Right atrium auricular region (tissue), 2 donors: Measurements from ENCODE around the gene ETFA. TPM values are rescaled to one million over a fixed set of nuclear protein-coding genes. Genes with fewer than 3 reads are reported as not detected.

ENCODE experiments used
- DNase-seq: peaks from one replicate; pipeline ENCODE4 v3.0.0-alpha.2; 2019; ENCODE audit warnings: low spot score
- H3K27ac ChIP-seq, 2 donors: fragments of 200-600 bp; sonication (generic); 1 replicate in 1 of 2; 2 replicates in 1 of 2; pipeline ENCODE4 v1.5.1; 2016 to 2019
- H3K27me3 ChIP-seq, 2 donors: fragments of 200-600 bp; sonication (generic); one replicate each; pipeline versions ENCODE4 v1.5.1 to v1.6.0; 2017 to 2019
- H3K36me3 ChIP-seq: fragments of 200-600 bp; sonication (generic); one replicate; pipeline ENCODE4 v1.5.1; 2016
- H3K4me1 ChIP-seq, 2 donors: fragments of 200-600 bp; sonication (generic); one replicate each; pipeline versions ENCODE4 v1.5.1 to v1.6.0; 2017 to 2019
- H3K4me3 ChIP-seq, 2 donors: fragments of 200-600 bp; sonication (generic); 1 replicate in 1 of 2; 2 replicates in 1 of 2; pipeline ENCODE4 v1.5.1; 2017 to 2019; ENCODE audit warnings: mild to moderate bottlenecking in 1 of 2, moderate library complexity in 1 of 2
- H3K9me3 ChIP-seq, 2 donors: fragments of 200-600 bp; sonication (generic); one replicate each; pipeline ENCODE4 v1.5.1; 2019
- CTCF ChIP-seq, 2 donors: fragments of 200-600 bp; sonication (generic); IDR thresholded peaks; one replicate each; pipeline ENCODE4 v1.5.1; 2019; ENCODE audit warnings: antibody characterized with exemption in 2 of 2
- total RNA-seq, 2 donors: library from RNA; depleted of rRNA; stranded (reverse); fragments of >200 nt; gene quantifications; one replicate each; pipeline ENCODE4 v1.1.0, GENCODE V29; 2016

The ETFA gene
- total RNA-seq, 2 donors from 2014 or later: 109 to 186 TPM

DNA sequence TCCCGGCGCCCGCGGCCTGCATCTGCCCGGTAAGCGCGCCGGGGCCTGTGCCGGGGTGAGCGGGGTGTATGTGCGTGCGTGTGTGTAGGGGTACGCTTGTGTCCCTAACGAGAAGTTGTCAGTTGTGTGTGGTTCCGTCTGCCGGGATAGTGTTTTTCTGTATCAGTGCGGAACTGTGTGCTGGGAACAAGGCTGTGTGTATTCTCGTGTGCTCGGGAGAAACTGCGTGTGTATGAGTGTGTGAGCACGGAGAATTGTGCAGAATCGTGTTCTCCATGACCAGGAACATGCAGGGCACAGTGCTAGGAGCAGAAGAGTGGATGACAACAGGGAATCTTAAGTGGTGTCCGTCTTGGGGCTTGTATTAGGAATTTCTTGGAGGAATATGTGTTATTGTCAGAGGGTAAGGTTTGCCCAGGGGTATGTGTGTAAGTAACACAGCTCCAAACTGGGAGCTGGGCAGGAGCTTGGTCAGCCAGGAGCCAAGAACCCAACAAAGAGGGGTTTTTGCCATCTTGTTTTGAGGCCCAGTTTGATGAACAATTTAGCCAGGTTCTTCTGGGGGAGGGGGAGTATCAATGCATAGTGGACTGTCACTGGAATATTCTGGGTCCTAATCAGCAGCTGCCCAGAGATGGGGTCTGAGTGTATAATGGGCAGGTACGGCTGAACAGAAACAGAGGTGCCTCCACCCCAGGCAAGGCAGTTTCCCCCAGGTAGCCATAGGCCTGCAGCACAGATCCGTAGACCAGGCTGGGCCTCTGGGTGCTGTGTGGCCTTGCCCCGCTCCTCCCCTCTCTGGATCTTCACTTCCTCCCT lies 27.4 kb upstream of the ETFA start:
- Histone ChIP-seq H3K4me3 (no peak overlapping the region), H3K27me3 (peaks cover 77 to 92% of the 10 kb centered on the region in 2 donors), H3K27ac (no peak overlapping the region), H3K4me1 (peaks cover 0 to 75% of the 10 kb centered on the region in 2 donors), H3K9me3 (no peaks in the 10 kb centered on the region), H3K36me3 (no peaks in the 10 kb centered on the region)
- TF ChIP-seq CTCF (IDR thresholded peaks at IDR 0.05): no peak
- no peak for DNase-seq

- Histone ChIP-seq H3K9me3 (no peaks in the 10 kb centered on the region), H3K4me3 (peak overlapping the region in 1 of 2 donors; percentile 24), H3K36me3 (no peaks in the 10 kb centered on the region), H3K27ac (no peak overlapping the region), H3K27me3 (peaks cover 69 to 84% of the 10 kb centered on the region in 2 donors), H3K4me1 (peaks cover 0 to 70% of the 10 kb centered on the region in 2 donors)
- no peak for TF ChIP-seq CTCF (IDR thresholded peaks at IDR 0.05)
- DNase-seq: no peak
Observed at GRCh38 chr15:76337696-76338485, 26.6 kb upstream of the ETFA start.

DNA sequence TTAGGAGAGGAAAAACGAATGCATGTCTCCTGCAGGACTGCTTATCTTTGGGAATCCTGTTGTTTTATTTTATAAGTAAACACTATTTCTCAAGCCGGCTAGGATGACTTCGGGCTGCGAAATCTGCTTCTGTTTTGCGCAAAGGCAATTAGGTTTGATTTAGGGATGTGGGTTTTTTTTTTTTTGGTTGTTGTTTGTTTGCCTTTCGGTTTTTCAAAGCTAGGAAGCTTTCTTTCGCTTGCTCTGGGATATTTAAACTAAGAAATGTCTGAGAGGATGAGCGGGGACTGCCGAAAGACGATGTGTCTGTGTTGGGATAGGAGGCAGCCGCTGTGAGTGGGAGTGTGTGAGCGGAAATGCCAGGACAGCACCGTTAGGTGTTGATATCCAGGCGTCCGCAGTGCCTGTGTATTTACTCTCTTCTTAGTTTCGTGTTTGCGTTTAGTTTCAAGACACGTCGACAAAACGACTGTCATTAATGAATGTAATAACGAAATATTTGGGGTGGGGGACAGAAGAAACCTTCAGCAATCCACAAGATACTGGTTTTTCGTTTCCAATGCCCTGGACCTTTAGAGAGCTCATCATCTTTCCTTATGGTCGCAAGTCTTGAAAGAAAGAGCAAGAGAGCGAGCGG lies 25.9 kb upstream of the ETFA start:
- TF ChIP-seq CTCF (IDR thresholded peaks at IDR 0.05): no peak
- H3K36me3 ChIP-seq: no peaks in the 10 kb centered on the region
- no peaks in the 10 kb centered on the region for H3K9me3 ChIP-seq
- no peak overlapping the region for H3K27ac ChIP-seq
- no peak for DNase-seq
- H3K4me1 ChIP-seq: peaks cover 0 to 63% of the 10 kb centered on the region in 2 donors
- no peak overlapping the region for H3K4me3 ChIP-seq
- H3K27me3 ChIP-seq: peaks cover 69 to 77% of the 10 kb centered on the region in 2 donors

DNA sequence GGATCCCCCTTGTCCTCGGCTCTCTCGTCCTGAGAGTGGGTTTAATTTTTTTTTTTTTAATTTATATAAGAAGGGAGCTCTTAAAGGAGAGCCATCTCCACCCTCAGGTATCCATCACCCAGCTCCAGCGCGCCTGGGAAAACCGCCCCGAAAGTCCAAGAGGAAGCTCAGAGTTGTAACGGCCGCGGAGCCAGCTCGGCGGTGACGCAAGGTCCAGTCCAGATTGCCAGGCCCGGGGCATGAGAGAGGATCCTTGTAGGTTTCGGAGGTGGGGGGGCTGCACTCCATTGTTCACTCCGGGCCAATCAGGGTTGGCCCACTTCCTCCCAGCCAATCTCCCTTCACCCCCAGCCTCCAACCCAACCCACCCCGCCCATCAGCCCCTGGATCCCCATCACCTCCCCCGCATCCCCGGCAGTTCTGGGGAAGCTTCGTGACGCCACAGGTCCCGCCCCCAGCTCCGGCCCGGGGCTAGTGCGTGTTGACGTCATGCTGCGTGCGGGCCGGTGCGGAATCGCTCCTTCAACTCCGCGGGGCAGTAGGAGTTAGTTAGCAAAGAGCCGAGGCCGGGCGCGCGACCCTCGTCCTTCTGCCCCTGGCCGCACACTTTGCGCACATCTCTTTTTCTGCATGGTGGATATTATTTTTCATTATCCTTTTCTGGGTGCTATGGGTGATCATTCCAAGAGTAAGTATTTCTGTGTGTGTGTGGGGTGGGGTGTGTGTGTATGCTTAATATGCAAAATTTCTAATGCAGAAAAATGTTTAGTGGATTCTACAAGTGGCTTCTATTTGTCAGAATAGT lies 25.2 kb upstream of the ETFA start, which contains the start of gene ISL2:
Gene ISL2 (plus strand): TSS at position 520 of the 805 bp plus-strand sequence. CDS start 111 bp downstream, at position 631.
- no peak within 1 kb of the TSS for H3K27ac ChIP-seq
- TF ChIP-seq CTCF (IDR thresholded peaks at IDR 0.05): no peak

More for the DNA sequence above, 25.2 kb upstream of the ETFA start, which contains the start of gene ISL2:
- H3K27me3 ChIP-seq: peaks cover 63 to 70% of the 10 kb centered on the region in 2 donors
- peak within 1 kb of the TSS in 1 of 2 donors; percentile 25 for H3K4me3 ChIP-seq
- DNase-seq: no peak
- no peaks in the 10 kb centered on the region for H3K9me3 ChIP-seq
- no peaks in the 10 kb centered on the region for H3K36me3 ChIP-seq
- H3K4me1 ChIP-seq: peaks cover 0 to 56% of the 10 kb centered on the region in 2 donors
